ENCODE data around the gene RPGRIP1.
"Not testable (repeated sequence)": the region's sequence is repeated elsewhere in the genome, so short reads cannot be mapped to it uniquely, and the experiment has no call there.

RPGRIP1 gene

DNA sequence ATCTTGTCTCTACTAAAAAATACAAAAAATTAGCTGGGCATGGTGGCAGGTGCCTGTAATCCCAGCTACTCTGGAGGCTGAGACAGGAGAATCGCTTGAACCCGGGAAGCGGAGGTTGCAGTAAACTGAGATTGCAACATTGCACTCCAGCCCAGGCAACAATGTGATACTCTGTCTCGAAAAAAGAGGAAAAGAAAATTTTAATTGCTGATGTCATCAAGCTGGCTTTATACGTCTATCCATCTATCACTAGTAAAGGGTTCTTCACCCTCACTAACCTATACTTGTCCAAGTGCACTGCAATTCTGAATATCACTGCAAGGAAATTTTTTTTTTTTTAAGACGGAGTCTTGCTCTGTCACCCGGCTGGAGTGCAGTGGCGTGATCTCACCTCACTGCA, 2.0 kb downstream of the RPGRIP1 start:
- not testable (repeated sequence) for H3K9ac ChIP-seq (ENCODE audit: low read depth, low read length); H3K4me1 ChIP-seq (ENCODE audit: control insufficient read depth, insufficient read depth, low read length); H3K4me3 ChIP-seq (ENCODE audit: low read depth, low read length); H3K9me3 ChIP-seq (ENCODE audit: control insufficient read depth, insufficient read depth, low read length); H3K27me3 ChIP-seq (ENCODE audit: control insufficient read depth, insufficient read depth, low read length); H3K36me3 ChIP-seq (ENCODE audit: control insufficient read depth, insufficient read depth, low read length)

DNA sequence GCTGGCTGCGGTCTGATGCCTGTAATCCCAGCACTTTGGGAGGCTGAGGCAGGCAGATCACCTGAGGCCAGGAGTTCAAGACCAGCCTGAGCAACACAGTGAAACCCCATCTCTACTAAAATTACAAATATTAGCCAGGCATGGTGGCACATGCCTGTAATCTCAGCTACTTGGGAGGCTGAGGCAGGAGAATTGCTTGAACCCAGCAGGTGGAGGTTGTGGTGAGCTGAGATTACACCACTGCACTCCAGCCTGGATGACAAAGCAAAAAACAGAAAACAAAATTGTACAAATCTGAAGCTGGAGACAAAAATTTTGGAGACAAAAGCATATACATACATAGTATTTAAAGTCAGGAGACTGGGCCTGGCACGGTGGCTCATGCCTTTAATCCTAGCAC, 6.6 kb downstream of the RPGRIP1 start:
- H3K36me3 ChIP-seq (ENCODE audit: control insufficient read depth, insufficient read depth, low read length); H3K9ac ChIP-seq (ENCODE audit: low read depth, low read length); H3K27me3 ChIP-seq (ENCODE audit: control insufficient read depth, insufficient read depth, low read length); H3K4me1 ChIP-seq (ENCODE audit: control insufficient read depth, insufficient read depth, low read length); H3K9me3 ChIP-seq (ENCODE audit: control insufficient read depth, insufficient read depth, low read length); H3K4me3 ChIP-seq (ENCODE audit: low read depth, low read length): not testable (repeated sequence)

DNA sequence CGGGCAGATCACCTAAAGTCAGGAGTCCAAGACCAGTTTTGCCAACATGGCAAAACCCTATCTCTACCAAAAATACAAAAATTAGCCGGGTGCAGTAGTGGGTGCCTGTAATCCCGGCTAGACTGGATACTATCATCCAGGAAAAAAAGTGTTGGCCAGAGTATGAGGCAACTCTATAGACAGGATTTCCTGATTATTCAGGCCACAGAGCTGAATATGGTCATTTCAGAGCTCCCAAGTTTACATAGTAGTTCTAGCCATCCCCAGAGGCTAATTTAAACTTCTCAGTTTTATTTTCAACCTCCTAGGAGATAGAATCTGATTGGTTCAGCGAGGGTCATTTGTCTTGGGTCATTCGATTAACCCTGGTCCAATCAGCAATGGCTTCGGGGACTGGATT, 7.3 kb downstream of the RPGRIP1 start:
- H3K36me3 ChIP-seq (ENCODE audit: control insufficient read depth, insufficient read depth, low read length), result no peaks in the 10 kb centered on the region
- no peaks in the 10 kb centered on the region for H3K4me1 ChIP-seq (ENCODE audit: control insufficient read depth, insufficient read depth, low read length)
- no peak overlapping the region for H3K4me3 ChIP-seq (ENCODE audit: low read depth, low read length)
- H3K9ac ChIP-seq (ENCODE audit: low read depth, low read length), result no peak overlapping the region
- no peaks in the 10 kb centered on the region for H3K27me3 ChIP-seq (ENCODE audit: control insufficient read depth, insufficient read depth, low read length)
- H3K9me3 ChIP-seq (ENCODE audit: control insufficient read depth, insufficient read depth, low read length), result no peaks in the 10 kb centered on the region

DNA sequence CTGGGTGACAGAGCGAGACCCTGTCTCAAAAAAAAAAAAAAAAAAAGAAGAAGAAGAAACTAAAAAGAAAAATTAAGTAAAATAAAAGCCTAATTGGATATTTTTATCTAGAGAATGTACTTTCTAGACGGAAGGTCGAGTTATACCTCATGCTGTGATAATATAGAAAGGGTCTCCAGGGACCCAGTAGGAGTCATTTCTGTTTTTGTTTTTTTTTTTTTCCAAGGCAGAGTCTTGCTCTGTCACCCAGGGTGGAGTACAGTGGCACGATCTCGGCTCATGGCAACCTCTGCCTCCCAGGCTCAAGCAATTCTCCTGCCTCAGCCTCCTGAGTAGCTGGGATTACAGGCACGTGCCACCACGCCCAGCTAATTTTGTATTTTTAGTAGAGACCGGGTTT, 14.1 kb downstream of the RPGRIP1 start:
- not testable (repeated sequence) for H3K9ac ChIP-seq (ENCODE audit: low read depth, low read length); H3K36me3 ChIP-seq (ENCODE audit: control insufficient read depth, insufficient read depth, low read length); H3K4me3 ChIP-seq (ENCODE audit: low read depth, low read length); H3K27me3 ChIP-seq (ENCODE audit: control insufficient read depth, insufficient read depth, low read length); H3K4me1 ChIP-seq (ENCODE audit: control insufficient read depth, insufficient read depth, low read length); H3K9me3 ChIP-seq (ENCODE audit: control insufficient read depth, insufficient read depth, low read length)

DNA sequence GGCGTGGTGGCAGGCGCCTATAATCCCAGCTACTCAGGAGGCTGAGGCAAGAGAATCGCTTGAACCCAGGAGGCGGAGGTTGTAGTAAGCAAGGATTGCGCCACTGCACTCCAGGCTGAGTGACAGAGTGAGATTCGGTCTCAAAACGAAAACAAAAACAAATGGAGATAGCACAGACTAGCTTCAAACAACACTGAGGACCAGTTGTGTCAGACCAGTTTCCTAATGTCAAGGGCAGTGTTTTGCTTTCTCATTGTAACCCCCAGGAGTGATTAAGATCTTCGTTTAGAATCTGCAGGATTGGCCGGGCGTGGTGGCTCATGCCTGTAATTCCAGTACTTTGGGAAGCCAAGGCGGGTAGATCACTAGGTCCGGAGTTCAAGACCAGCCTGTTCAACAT, 18.5 kb downstream of the RPGRIP1 start:
- Histone ChIP-seq H3K27me3 (ENCODE audit: control insufficient read depth, insufficient read depth, low read length) (peaks cover 6% of the 10 kb centered on the region), H3K4me3 (ENCODE audit: low read depth, low read length) (no peak overlapping the region), H3K36me3 (ENCODE audit: control insufficient read depth, insufficient read depth, low read length) (no peaks in the 10 kb centered on the region), H3K9ac (ENCODE audit: low read depth, low read length) (no peak overlapping the region), H3K4me1 (ENCODE audit: control insufficient read depth, insufficient read depth, low read length) (no peaks in the 10 kb centered on the region), H3K9me3 (ENCODE audit: control insufficient read depth, insufficient read depth, low read length) (no peaks in the 10 kb centered on the region)

DNA sequence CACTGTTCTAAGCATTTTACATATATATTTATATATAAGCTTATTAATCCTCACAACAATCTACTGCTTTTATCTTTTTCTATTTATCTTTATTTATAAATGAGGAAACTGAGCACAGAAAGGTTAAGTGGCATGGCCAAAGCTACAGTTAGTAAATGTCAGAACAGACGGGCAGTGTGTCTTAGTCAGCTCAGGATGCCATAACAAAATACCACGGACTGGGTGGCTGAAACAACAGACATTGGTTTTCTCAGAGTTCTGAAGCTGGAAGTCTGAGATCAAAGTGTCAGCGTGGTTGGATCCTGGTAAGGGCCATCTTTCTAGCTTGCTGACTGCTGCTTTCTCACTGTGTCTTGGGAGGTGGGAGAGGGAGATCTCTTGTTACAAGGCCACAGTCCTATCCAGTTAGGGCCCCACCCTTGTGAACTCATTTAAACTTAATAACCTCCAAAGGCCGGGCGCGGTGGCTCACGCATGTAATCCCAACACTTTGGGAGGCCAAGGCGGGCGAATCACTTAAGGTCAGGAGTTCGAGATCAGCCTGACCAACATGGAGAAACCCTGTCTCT, 19.8 kb downstream of the RPGRIP1 start:
- peaks cover 6% of the 10 kb centered on the region for H3K27me3 ChIP-seq (ENCODE audit: control insufficient read depth, insufficient read depth, low read length)
- H3K4me1 ChIP-seq (ENCODE audit: control insufficient read depth, insufficient read depth, low read length), result no peaks in the 10 kb centered on the region
- no peak overlapping the region for H3K4me3 ChIP-seq (ENCODE audit: low read depth, low read length)
- H3K9me3 ChIP-seq (ENCODE audit: control insufficient read depth, insufficient read depth, low read length), result no peaks in the 10 kb centered on the region
- no peak overlapping the region for H3K9ac ChIP-seq (ENCODE audit: low read depth, low read length)
- H3K36me3 ChIP-seq (ENCODE audit: control insufficient read depth, insufficient read depth, low read length), result no peaks in the 10 kb centered on the region

DNA sequence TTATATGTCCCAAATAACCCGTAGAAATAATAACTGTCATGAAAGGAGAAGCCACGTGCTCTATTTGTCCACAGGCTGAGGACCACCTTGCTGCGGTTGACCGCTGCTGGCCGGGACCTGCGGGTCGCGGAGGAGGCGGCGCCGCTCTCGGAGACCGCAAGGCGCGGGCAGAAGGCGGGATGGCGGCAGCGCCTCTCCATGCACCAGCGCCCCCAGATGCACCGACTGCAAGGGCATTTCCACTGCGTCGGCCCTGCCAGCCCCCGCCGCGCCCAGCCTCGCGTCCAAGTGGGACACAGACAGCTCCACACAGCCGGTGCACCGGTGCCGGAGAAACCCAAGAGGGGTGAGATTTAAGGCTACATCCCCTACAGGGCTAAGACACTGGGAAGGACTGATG, 21.0 kb downstream of the RPGRIP1 start:
- Histone ChIP-seq H3K4me3 (ENCODE audit: low read depth, low read length) (peak overlapping the region; percentile 20), H3K9ac (ENCODE audit: low read depth, low read length) (no peak overlapping the region), H3K36me3 (ENCODE audit: control insufficient read depth, insufficient read depth, low read length) (no peaks in the 10 kb centered on the region), H3K4me1 (ENCODE audit: control insufficient read depth, insufficient read depth, low read length) (no peaks in the 10 kb centered on the region), H3K27me3 (ENCODE audit: control insufficient read depth, insufficient read depth, low read length) (peaks cover 6% of the 10 kb centered on the region), H3K9me3 (ENCODE audit: control insufficient read depth, insufficient read depth, low read length) (no peaks in the 10 kb centered on the region)

DNA sequence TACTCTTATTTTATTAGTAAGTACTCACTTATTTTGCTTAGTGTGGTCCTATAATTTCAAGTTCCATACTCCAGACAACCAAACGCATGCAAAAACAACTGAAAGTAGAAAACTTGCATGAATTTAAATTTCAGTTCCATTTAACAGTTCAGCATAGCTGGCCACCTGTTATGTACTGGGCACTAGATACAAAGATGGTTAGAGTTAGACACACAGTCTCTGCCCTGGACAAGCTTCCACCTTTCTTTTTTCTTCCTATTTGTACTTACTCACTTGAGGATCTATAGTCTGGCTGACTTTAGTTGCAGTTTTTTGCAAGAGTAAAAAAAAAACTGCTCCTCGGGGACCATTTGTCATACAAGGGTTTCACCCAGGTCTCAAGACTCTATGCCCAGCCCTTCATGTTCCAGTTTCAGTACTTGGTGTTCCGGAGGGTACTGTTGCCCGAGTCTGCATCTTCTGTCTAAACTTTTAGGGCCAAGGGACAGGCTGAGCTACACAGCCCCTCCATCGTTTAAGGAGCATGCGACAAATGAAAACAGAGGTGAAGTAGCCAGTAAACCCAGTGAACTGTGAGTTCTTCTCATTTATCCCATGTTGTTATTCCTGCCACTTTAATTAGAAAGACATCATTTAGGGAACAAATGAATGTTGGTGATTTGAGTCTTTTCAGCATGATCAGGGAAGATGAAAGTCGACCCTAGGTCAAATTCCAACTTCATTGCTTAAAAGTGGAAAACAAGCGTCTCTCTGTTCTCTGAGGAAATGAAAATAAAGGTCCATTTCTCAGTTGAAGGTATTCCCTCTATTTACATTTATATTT, 22.3 kb downstream of the RPGRIP1 start:
- Histone ChIP-seq H3K4me1 (ENCODE audit: control insufficient read depth, insufficient read depth, low read length) (no peaks in the 10 kb centered on the region), H3K9ac (ENCODE audit: low read depth, low read length) (no peak overlapping the region), H3K9me3 (ENCODE audit: control insufficient read depth, insufficient read depth, low read length) (no peaks in the 10 kb centered on the region), H3K36me3 (ENCODE audit: control insufficient read depth, insufficient read depth, low read length) (no peaks in the 10 kb centered on the region), H3K27me3 (ENCODE audit: control insufficient read depth, insufficient read depth, low read length) (peaks cover 6% of the 10 kb centered on the region), H3K4me3 (ENCODE audit: low read depth, low read length) (no peak overlapping the region)

DNA sequence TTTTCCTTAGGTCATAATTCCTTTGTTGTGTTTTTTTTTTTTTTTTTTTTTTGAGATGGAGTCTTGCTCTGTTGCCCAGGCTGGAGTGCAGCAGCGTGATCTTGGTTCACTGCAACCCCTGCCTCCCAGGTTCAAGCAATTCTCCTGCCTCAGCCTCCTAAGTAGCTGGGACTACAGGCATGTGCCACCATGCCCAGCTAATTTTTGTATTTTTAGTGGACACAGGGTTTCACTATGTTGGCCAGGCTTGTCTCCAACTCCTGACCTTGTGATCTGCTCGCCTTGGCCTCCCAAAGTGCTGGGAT, 22.9 kb downstream of the RPGRIP1 start:
- not testable (repeated sequence) for H3K4me3 ChIP-seq (ENCODE audit: low read depth, low read length); H3K9me3 ChIP-seq (ENCODE audit: control insufficient read depth, insufficient read depth, low read length); H3K9ac ChIP-seq (ENCODE audit: low read depth, low read length); H3K27me3 ChIP-seq (ENCODE audit: control insufficient read depth, insufficient read depth, low read length); H3K36me3 ChIP-seq (ENCODE audit: control insufficient read depth, insufficient read depth, low read length); H3K4me1 ChIP-seq (ENCODE audit: control insufficient read depth, insufficient read depth, low read length)

DNA sequence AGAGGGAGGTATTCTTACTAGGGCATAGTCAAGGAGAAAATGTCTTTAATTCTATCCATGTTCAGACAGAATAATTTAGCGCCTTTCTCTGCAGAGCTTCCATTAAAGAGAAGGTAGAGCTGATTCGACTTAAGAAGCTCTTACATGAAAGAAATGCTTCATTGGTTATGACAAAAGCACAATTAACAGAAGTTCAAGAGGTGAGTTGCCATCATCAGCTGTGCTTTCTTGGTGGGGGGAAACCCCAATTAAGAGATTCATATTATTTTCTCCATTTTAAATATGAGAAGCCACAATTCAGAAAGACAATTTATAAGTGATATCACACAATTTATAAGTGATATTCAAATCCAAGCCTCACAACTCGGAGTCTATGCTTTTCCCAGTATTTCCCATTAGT, 27.8 kb downstream of the RPGRIP1 start:
- H3K36me3 ChIP-seq (ENCODE audit: control insufficient read depth, insufficient read depth, low read length), result no peaks in the 10 kb centered on the region
- no peaks in the 10 kb centered on the region for H3K27me3 ChIP-seq (ENCODE audit: control insufficient read depth, insufficient read depth, low read length)
- no peaks in the 10 kb centered on the region for H3K9me3 ChIP-seq (ENCODE audit: control insufficient read depth, insufficient read depth, low read length)
- peak overlapping the region; percentile 68 for H3K9ac ChIP-seq (ENCODE audit: low read depth, low read length)
- peaks cover 16% of the 10 kb centered on the region for H3K4me1 ChIP-seq (ENCODE audit: control insufficient read depth, insufficient read depth, low read length)
- peak overlapping the region; percentile 70 for H3K4me3 ChIP-seq (ENCODE audit: low read depth, low read length)

DNA sequence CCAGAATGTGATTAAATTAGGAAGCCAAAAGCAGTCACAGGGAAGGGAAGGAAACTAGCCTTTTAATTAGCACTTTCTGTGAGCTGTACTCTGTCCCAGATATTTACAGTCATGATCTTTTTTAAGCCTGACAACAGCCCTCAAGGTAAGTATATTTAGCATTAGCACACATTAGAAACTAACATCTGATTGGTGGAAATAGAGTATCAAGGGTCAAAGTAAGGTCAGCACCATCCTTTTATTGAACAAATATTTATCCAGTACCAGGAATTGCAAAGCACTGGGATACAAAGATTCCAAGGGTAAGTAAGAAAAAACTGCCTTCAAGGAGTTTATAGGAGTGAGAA, 28.2 kb downstream of the RPGRIP1 start:
- H3K27me3 ChIP-seq (ENCODE audit: control insufficient read depth, insufficient read depth, low read length), result no peaks in the 10 kb centered on the region
- peak overlapping the region; percentile 70 for H3K4me3 ChIP-seq (ENCODE audit: low read depth, low read length)
- H3K4me1 ChIP-seq (ENCODE audit: control insufficient read depth, insufficient read depth, low read length), result peaks cover 16% of the 10 kb centered on the region
- H3K36me3 ChIP-seq (ENCODE audit: control insufficient read depth, insufficient read depth, low read length), result no peaks in the 10 kb centered on the region
- peak overlapping the region; percentile 68 for H3K9ac ChIP-seq (ENCODE audit: low read depth, low read length)
- H3K9me3 ChIP-seq (ENCODE audit: control insufficient read depth, insufficient read depth, low read length), result no peaks in the 10 kb centered on the region

DNA sequence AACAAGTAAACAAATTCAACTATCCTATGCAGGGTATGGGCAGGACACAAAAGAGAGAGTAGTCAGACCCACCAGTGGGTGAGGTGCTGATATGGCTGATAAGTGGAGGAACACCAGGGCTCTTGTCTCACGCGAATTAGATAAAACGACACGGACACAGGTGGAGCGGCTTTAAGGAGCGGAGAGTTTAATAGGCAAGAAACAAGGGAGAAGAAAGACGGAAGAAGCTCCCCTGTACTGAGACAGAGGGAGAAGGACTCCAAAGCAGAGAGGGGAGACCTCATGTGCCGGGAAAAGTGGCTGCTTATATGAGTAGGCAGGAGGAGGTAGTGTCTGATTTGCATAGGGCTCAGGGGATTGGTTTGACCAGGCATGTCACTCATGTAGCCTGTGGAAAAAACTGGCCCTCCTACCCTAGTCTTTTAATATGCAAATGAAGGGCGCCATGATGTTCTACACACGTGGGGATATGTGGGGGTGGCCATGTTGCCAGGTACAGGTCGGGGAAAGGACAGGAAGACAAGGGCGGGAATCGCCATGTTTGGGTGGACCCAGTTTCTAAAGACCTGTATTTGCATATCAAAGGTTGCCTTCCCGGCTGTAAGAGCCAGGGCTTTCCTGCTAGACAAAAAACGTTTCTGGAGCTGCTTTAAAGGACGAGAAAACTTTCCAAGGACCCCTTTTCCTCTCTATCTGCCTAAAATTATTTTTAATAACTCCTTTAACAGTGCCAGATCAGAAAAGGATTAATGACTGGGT, 28.8 kb downstream of the RPGRIP1 start:
- peaks cover 16% of the 10 kb centered on the region for H3K4me1 ChIP-seq (ENCODE audit: control insufficient read depth, insufficient read depth, low read length)
- peak overlapping the region; percentile 70 for H3K4me3 ChIP-seq (ENCODE audit: low read depth, low read length)
- no peaks in the 10 kb centered on the region for H3K9me3 ChIP-seq (ENCODE audit: control insufficient read depth, insufficient read depth, low read length)
- no peaks in the 10 kb centered on the region for H3K36me3 ChIP-seq (ENCODE audit: control insufficient read depth, insufficient read depth, low read length)
- peak overlapping the region; percentile 73 for H3K9ac ChIP-seq (ENCODE audit: low read depth, low read length)
- H3K27me3 ChIP-seq (ENCODE audit: control insufficient read depth, insufficient read depth, low read length), result no peaks in the 10 kb centered on the region

Measured in iPS-15b (cell line).